Tibial nerve (tissue), 3 donors: ENCODE data around the gene TMEM135.

Experiments used
- POLR2A ChIP-seq, 2 donors: fragments of 450-650 bp; IDR thresholded peaks; one replicate each; pipeline ENCODE4 v1.6.1; 2017; ENCODE audit warnings: antibody characterized with exemption in 2 of 2, mild to moderate bottlenecking in 2 of 2, moderate library complexity in 2 of 2
- TF ChIP-seq, protein P1 (sequence below), 5 experiments: fragments of 200-600 bp in 3 of 5; fragments of 450-650 bp in 2 of 5; sonication (generic) in 3 of 5; IDR thresholded peaks; one replicate each; pipeline ENCODE4 v1.5.1; 2016 to 2019; ENCODE audit warnings: antibody characterized with exemption in 5 of 5, mild to moderate bottlenecking in 3 of 5, moderate library complexity in 2 of 5

DNA sequence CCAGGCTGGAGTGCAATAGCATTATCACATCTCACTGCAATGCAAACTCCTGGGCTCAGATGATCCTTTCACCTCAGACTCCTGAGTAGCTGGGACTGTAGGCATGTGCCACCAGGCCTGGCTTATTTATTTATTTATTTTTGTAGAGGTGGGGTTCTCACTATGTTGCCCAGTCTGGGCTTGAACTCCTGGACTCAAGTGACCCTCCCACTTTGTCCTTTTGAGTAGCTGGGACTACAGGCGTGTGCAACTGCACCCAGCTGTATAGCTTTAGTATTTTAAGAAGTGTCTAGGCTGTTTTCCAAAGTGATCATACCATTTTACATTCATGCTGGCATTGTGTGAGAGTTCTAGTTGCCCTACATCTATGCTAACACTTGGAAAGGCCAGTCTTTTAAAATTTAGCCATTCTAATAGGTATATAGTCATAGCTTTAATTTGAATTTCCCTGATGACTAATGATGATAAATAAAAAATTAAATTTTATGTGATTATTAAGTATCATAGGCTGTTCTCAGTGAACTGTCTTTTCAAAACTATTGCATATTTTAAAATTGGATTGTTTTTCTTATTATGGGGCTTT is 96.9 kb downstream of the TMEM135 start:
- TF ChIP-seq, protein P1, sequence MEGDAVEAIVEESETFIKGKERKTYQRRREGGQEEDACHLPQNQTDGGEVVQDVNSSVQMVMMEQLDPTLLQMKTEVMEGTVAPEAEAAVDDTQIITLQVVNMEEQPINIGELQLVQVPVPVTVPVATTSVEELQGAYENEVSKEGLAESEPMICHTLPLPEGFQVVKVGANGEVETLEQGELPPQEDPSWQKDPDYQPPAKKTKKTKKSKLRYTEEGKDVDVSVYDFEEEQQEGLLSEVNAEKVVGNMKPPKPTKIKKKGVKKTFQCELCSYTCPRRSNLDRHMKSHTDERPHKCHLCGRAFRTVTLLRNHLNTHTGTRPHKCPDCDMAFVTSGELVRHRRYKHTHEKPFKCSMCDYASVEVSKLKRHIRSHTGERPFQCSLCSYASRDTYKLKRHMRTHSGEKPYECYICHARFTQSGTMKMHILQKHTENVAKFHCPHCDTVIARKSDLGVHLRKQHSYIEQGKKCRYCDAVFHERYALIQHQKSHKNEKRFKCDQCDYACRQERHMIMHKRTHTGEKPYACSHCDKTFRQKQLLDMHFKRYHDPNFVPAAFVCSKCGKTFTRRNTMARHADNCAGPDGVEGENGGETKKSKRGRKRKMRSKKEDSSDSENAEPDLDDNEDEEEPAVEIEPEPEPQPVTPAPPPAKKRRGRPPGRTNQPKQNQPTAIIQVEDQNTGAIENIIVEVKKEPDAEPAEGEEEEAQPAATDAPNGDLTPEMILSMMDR (IDR thresholded peaks at IDR 0.05) = no peak
- no peak for TF ChIP-seq POLR2A (IDR thresholded peaks at IDR 0.05)
